Loucy (cell line): ENCODE results near the gene EPHA2.

ENCODE experiments used
- CTCF ChIP-seq: fragments of 200-600 bp; sonication (generic); conservative IDR thresholded peaks from 2 replicates; pipeline ENCODE4 v1.5.1; 2014; ENCODE audit warnings: mild to moderate bottlenecking, antibody characterized with exemption, low read length
- EZH2phosphoT487 ChIP-seq: fragments of 200-600 bp; IDR thresholded peaks from 2 replicates; pipeline ENCODE4 v1.6.1; 2018; ENCODE audit warnings: antibody characterized with exemption, mild to moderate bottlenecking, moderate library complexity, borderline replicate concordance

- TF ChIP-seq CTCF (no peak), EZH2phosphoT487 (no peak)
Observed at GRCh38 chr1:16167331-16168143, 11.7 kb upstream of the EPHA2 start.
